Adrenal gland (tissue), 12 donors: ENCODE results near the gene BORCS8. TPM values are rescaled to one million over a fixed set of nuclear protein-coding genes. Genes with fewer than 3 reads are reported as not detected.

Experiments used
- DNase-seq, 7 donors: peaks; one replicate each; pipeline ENCODE4 v3.0.0-alpha.2; 2019 to 2020
- H3K27ac ChIP-seq, 5 donors: fragments of 200-600 bp; sonication (generic) in 4 of 5; 1 replicate in 3 of 5; 2 replicates in 2 of 5; pipeline versions ENCODE4 v1.5.1 to v1.8.0; 2016 to 2020; ENCODE audit warnings: mild to moderate bottlenecking in 1 of 5
- H3K27me3 ChIP-seq: fragments of 200-600 bp; 2 replicates; pipeline ENCODE4 v1.8.0; 2021
- H3K36me3 ChIP-seq, 2 donors: fragments of 200-600 bp; replicated peaks in 1 of 2; 1 replicate in 1 of 2; 2 replicates in 1 of 2; pipeline versions ENCODE4 v1.5.1 to v1.8.0; 2018 to 2022
- H3K4me1 ChIP-seq, 2 donors: fragments of 200-600 bp; replicated peaks in 1 of 2; 1 replicate in 1 of 2; 2 replicates in 1 of 2; pipeline versions ENCODE4 v1.5.1 to v1.8.0; 2018 to 2021
- H3K4me3 ChIP-seq, 4 donors: fragments of 200-600 bp; sonication (generic) in 3 of 4; one replicate each; pipeline ENCODE4 v1.5.1; 2016 to 2018
- H3K9me3 ChIP-seq, 3 donors: fragments of 200-600 bp; sonication (generic) in 1 of 3; replicated peaks in 1 of 3; 1 replicate in 2 of 3; 2 replicates in 1 of 3; pipeline versions ENCODE4 v1.5.1 to v1.8.0; 2016 to 2021
- POLR2A ChIP-seq, 2 donors: fragments of 450-650 bp; IDR thresholded peaks; one replicate each; pipeline ENCODE4 v1.6.1; 2017; ENCODE audit warnings: antibody characterized with exemption in 2 of 2, mild to moderate bottlenecking in 2 of 2, moderate library complexity in 1 of 2
- WGBS, 4 donors: extraction: QIAGEN DNeasy Blood & Tissue Kit in 2 of 4; methylation state at CpG; one replicate each; pipeline versions ENCODE4 v1.1.5 to v1.1.7; 2013 to 2017; 5-methylcytosine and 5-hydroxymethylcytosine counted together
- intact Hi-C, 2 donors: fragments of 100-400 bp; cut with DNase I; formaldehyde crosslinking; loops; one replicate each; pipeline versions ENCODE4 v1.14.1 to v1.15.0; 2022 to 2023
- polyA plus RNA-seq, 3 donors: library from polyadenylated mRNA; stranded (reverse); fragments of 200-250 nt in 2 of 3; fragments of 350-450 nt in 1 of 3; fragmentation: Illumina TruSeq in 1 of 3; extraction: RNeasy Lipid Tissue Mini Kit (QIAGEN cat#74804) in 1 of 3; gene quantifications; one replicate each; pipeline ENCODE4 v1.2.3, GENCODE V29; 2013 to 2014
- total RNA-seq, 9 donors: library from RNA; depleted of rRNA in 4 of 9; stranded (reverse); fragments of >200 nt in 4 of 9; fragments of 120-200 nt in 1 of 9; fragmentation: NEBNext Ultra II Directional in 1 of 9; extraction: Animal tissue kit (Norgen Biotek cat#: 25700) in 1 of 9; gene quantifications; one replicate each; pipeline versions ENCODE4 v1.1.0 to v1.2.4, GENCODE V29; 2013 to 2023
- TF ChIP-seq, protein P1 (sequence below), 6 experiments: fragments of 450-650 bp in 4 of 6; fragments of 200-600 bp in 2 of 6; sonication (generic) in 1 of 6; IDR thresholded peaks; 1 replicate in 5 of 6; 2 replicates in 1 of 6; pipeline versions ENCODE4 v1.5.1 to v1.8.0; 2016 to 2021; ENCODE audit warnings: antibody characterized with exemption in 6 of 6, mild to moderate bottlenecking in 2 of 6, moderate library complexity in 1 of 6
- donor health status: healthy with polysubstance abuse.
- donor health status: Bipolar disorder and iron deficiency.
- donor health status: DM: yes; HTN: yes; CAD: no.
- donor health status: DM: no; HTN: no; CAD: no.
- donor health status: DM: no; HTN: no; CAD: no.
- donor health status: DM: yes; HTN: yes; CAD: no.

BORCS8 gene
- total and polyA plus RNA-seq, 12 donors = 8.3 to 49.6 (median 24.0) TPM

- Histone ChIP-seq H3K4me3 (no peak overlapping the region), H3K27me3 (peaks cover 14% of the 10 kb centered on the region), H3K9me3 (no peaks in the 10 kb centered on the region), H3K36me3 (no peaks in the 10 kb centered on the region), H3K27ac (no peak overlapping the region), H3K4me1 (peaks cover 0 to 8% of the 10 kb centered on the region in 2 donors)
- no peak for DNase-seq
- TF ChIP-seq, protein P1, sequence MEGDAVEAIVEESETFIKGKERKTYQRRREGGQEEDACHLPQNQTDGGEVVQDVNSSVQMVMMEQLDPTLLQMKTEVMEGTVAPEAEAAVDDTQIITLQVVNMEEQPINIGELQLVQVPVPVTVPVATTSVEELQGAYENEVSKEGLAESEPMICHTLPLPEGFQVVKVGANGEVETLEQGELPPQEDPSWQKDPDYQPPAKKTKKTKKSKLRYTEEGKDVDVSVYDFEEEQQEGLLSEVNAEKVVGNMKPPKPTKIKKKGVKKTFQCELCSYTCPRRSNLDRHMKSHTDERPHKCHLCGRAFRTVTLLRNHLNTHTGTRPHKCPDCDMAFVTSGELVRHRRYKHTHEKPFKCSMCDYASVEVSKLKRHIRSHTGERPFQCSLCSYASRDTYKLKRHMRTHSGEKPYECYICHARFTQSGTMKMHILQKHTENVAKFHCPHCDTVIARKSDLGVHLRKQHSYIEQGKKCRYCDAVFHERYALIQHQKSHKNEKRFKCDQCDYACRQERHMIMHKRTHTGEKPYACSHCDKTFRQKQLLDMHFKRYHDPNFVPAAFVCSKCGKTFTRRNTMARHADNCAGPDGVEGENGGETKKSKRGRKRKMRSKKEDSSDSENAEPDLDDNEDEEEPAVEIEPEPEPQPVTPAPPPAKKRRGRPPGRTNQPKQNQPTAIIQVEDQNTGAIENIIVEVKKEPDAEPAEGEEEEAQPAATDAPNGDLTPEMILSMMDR (IDR thresholded peaks at IDR 0.05) = no peak
- no peak for TF ChIP-seq POLR2A (IDR thresholded peaks at IDR 0.05)
- intact Hi-C loops = no loop called here
- WGBS, 4 donors = 60 to 89% (median 77%) methylated on average over 1 to 5 of the region's 5 CpGs
Observed at GRCh38 chr19:19226204-19226603, 34.3 kb upstream of the BORCS8 start.

DNA sequence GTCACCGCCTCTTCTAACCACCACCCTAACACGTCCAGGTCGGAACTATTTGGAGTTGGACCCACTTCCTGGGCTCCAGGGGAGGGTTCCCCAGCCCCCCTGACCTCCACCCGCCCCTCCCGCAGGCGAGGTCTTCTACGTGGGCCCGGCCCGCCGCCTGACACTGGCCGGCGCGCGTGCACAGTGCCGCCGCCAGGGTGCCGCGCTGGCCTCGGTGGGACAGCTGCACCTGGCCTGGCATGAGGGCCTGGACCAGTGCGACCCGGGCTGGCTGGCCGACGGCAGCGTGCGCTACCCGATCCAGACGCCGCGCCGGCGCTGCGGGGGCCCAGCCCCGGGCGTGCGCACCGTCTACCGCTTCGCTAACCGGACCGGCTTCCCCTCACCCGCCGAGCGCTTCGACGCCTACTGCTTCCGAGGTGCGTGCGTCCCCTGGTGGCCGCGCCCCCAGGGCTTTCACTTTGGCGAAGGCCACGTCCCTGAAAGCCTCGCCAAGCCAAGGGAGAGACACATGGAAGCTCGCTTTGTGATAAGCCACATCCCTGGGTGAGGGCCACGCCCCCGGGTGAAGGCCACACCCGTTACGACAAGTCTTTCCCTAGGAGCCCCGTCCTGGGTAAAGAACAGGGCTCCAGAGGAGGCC lies 33.0 kb upstream of the BORCS8 start:
- WGBS, 4 donors = 0 to 3% (median 1%) methylated on average over 12 to 59 of the region's 59 CpGs
- no peaks in the 10 kb centered on the region for H3K9me3 ChIP-seq
- no peak overlapping the region for H3K27ac ChIP-seq
- peak; percentile 52 to 90 (median 82) for DNase-seq
- H3K36me3 ChIP-seq = no peaks in the 10 kb centered on the region
- intact Hi-C loops = no loop called here
- H3K4me3 ChIP-seq = peak overlapping the region in 1 of 4 donors; percentile 44
- H3K27me3 ChIP-seq = peaks cover 14% of the 10 kb centered on the region
- H3K4me1 ChIP-seq = peaks cover 0 to 8% of the 10 kb centered on the region in 2 donors
- no peak for TF ChIP-seq POLR2A (IDR thresholded peaks at IDR 0.05)
- TF ChIP-seq, protein P1 (IDR thresholded peaks at IDR 0.05) = peak; percentile 36 to 70 (median 60)

DNA sequence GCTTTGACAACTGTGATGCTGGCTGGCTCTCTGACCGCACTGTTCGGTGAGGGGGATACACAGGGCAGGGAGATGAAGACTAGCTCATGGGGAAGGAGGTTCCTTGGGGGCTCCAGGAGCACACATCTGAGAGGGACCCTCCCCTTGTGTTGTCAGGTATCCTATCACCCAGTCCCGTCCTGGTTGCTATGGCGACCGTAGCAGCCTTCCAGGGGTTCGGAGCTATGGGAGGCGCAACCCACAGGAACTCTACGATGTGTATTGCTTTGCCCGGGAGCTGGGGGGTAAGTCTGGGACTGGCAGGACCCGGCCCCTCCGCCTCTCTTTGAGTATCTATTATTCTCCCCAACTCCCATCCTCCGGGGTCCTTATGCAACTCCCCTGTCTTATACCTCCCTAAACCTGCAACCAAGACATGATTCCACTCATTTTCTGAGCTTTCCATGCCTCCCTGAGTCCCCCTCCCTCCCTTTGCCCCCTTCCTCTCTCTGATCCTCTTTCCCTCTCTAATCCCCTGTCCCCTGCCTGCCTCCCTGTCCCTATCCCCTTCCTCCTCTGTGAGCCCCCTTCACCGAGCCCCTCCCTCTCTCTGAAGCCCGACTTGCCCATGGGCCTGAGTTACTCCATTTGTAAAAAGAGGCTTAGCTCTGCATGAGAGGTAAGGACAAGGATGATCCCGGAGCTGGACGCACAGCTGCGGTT lies 32.3 kb upstream of the BORCS8 start:
- intact Hi-C loops = no loop called here
- Histone ChIP-seq H3K9me3 (no peaks in the 10 kb centered on the region), H3K36me3 (no peaks in the 10 kb centered on the region), H3K27ac (no peak overlapping the region), H3K4me1 (peaks cover 0 to 8% of the 10 kb centered on the region in 2 donors), H3K27me3 (peaks cover 14% of the 10 kb centered on the region), H3K4me3 (peak overlapping the region in 1 of 4 donors; percentile 44)
- WGBS, 4 donors = 66 to 78% (median 71%) methylated on average over 11 to 17 of the region's 17 CpGs
- TF ChIP-seq, protein P1 (IDR thresholded peaks at IDR 0.05) = no peak
- no peak for TF ChIP-seq POLR2A (IDR thresholded peaks at IDR 0.05)
- DNase-seq = no peak

DNA sequence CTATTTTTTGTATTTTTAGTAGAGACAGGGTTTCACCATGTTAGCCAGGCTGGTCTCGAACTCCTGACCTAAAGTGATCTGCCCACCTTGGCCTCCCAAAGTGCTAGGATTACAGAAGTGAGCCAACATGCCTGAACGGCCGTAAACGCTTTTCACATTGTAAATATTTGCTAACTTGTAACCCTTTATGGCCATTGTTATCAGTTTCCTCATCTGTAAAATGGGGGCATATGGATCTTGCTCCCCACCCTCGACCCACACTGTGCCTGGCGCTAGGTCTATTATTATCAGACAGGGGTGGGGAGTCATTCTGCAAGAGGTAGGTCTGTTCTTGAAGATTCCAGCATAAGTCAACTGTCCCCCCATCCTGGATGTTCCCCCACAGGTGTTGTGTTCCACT lies 31.7 kb upstream of the BORCS8 start:
- no peak overlapping the region for H3K27ac ChIP-seq
- no peak for TF ChIP-seq POLR2A (IDR thresholded peaks at IDR 0.05)
- TF ChIP-seq, protein P1 (IDR thresholded peaks at IDR 0.05) = no peak
- H3K4me1 ChIP-seq = peaks cover 0 to 8% of the 10 kb centered on the region in 2 donors
- H3K4me3 ChIP-seq = no peak overlapping the region
- H3K27me3 ChIP-seq = peaks cover 14% of the 10 kb centered on the region
- H3K36me3 ChIP-seq = no peaks in the 10 kb centered on the region
- 83 to 89% (median 86%) methylated on average over 6 of the region's 6 CpGs for WGBS, 4 donors
- no peak for DNase-seq
- H3K9me3 ChIP-seq = no peaks in the 10 kb centered on the region
- intact Hi-C loops = no loop called here
